Gastroesophageal sphincter (tissue), 4 donors: ENCODE results near the gene RENBP. TPM values are rescaled to one million over a fixed set of nuclear protein-coding genes. Genes with fewer than 3 reads are reported as not detected.

Experiments used
- ATAC-seq: fragments of 150-250 bp; one replicate; pipeline ENCODE4 v1.9.1; 2016; ENCODE audit warnings: mild to moderate bottlenecking, moderate library complexity
- H3K27ac ChIP-seq, 4 donors: fragments of 200-600 bp; sonication (generic) in 3 of 4; 1 replicate in 3 of 4; 2 replicates in 1 of 4; pipeline ENCODE4 v1.5.1; 2016 to 2019
- H3K27me3 ChIP-seq: fragments of 200-600 bp; sonication (generic); one replicate; pipeline ENCODE4 v1.5.1; 2019
- H3K36me3 ChIP-seq, 2 donors: fragments of 200-600 bp; sonication (generic); one replicate each; pipeline ENCODE4 v1.5.1; 2019; ENCODE audit warnings: control low read depth in 1 of 2
- H3K4me1 ChIP-seq, 3 donors: fragments of 200-600 bp; sonication (generic); 1 replicate in 2 of 3; 2 replicates in 1 of 3; pipeline ENCODE4 v1.5.1; 2016 to 2019; ENCODE audit warnings: control low read depth in 2 of 3
- H3K4me3 ChIP-seq, 2 donors: fragments of 200-600 bp; sonication (generic); one replicate each; pipeline ENCODE4 v1.5.1; 2019; ENCODE audit warnings: mild to moderate bottlenecking in 1 of 2, moderate library complexity in 1 of 2
- H3K9me3 ChIP-seq, 3 donors: fragments of 200-600 bp; sonication (generic); one replicate each; pipeline ENCODE4 v1.5.1; 2017 to 2019; ENCODE audit warnings: control low read depth in 2 of 3
- EP300 ChIP-seq: sonication (generic); formaldehyde crosslinking; IDR thresholded peaks from one replicate; pipeline ENCODE4 v1.6.1; 2017; ENCODE audit warnings: antibody characterized with exemption, mild to moderate bottlenecking
- POLR2A ChIP-seq, 2 donors: fragments of 450-650 bp; IDR thresholded peaks; one replicate each; pipeline ENCODE4 v1.6.1; 2017; ENCODE audit warnings: antibody characterized with exemption in 2 of 2, mild to moderate bottlenecking in 2 of 2, moderate library complexity in 1 of 2
- POLR2AphosphoS5 ChIP-seq: sonication (generic); formaldehyde crosslinking; IDR thresholded peaks from one replicate; pipeline ENCODE4 v1.6.1; 2017; ENCODE audit warnings: antibody characterized with exemption
- WGBS, 2 donors: methylation state at CpG; one replicate each; pipeline ENCODE4 v1.1.5; 2018; ENCODE audit warnings: low coverage in 1 of 2; 5-methylcytosine and 5-hydroxymethylcytosine counted together
- total RNA-seq, 4 donors: library from RNA; depleted of rRNA; stranded (reverse); fragments of >200 nt; gene quantifications; one replicate each; pipeline ENCODE4 v1.1.0, GENCODE V29; 2016
- TF ChIP-seq, protein P1 (sequence below), 4 experiments: fragments of 200-600 bp in 2 of 4; fragments of 450-650 bp in 2 of 4; sonication (generic) in 1 of 4; IDR thresholded peaks; one replicate each; pipeline ENCODE4 v1.5.1; 2017 to 2019; ENCODE audit warnings: antibody characterized with exemption in 4 of 4, mild to moderate bottlenecking in 2 of 4, moderate library complexity in 2 of 4

The RENBP gene
- total RNA-seq, 4 donors from 2014 or later = 8.1 to 15.0 (median 12.5) TPM

DNA sequence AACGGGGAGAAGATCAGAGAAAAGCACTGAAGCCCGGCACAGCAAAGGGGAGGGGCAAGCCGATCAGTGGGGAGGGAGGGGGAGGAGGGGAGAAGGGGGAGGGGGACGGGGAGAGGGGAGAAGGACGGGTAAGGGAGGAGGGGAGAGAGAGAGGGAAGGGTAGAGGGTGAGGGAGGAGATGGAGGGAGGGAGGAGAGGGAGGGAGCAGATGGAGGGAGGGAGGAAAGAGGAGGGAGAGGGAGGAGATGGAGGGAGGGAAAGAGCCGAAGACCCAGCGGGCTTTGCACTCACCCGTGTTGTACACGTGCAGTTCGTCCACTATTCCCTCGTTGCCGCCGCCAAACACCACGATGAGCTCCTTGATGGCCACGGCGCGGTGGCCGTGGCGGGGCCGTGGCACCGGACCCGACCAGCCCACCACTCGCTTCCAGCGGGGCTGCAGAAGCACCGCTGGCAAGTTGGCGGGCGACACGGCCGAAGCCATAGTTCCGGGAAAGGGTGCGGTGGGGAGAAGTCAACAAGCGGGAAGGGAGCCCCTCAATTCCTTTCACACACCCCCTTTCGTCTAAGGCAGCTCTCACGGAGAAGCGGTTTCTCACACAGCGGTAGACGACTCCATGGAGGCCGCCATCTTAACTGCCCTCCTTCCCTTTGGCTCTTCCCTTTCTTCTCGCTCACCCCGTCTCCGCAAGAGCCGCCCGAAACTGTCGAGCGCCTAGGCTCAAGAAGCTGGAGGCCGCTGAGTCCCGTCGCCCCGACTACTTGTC is 26.1 kb upstream of the RENBP start:
- 0 to 2% methylated on average over 5 to 12 of the region's 49 CpGs for WGBS, 2 donors
- no peak for TF ChIP-seq POLR2A (IDR thresholded peaks at IDR 0.05)
- TF ChIP-seq POLR2AphosphoS5 = no peak
- TF ChIP-seq EP300 = no peak
- TF ChIP-seq, protein P1, sequence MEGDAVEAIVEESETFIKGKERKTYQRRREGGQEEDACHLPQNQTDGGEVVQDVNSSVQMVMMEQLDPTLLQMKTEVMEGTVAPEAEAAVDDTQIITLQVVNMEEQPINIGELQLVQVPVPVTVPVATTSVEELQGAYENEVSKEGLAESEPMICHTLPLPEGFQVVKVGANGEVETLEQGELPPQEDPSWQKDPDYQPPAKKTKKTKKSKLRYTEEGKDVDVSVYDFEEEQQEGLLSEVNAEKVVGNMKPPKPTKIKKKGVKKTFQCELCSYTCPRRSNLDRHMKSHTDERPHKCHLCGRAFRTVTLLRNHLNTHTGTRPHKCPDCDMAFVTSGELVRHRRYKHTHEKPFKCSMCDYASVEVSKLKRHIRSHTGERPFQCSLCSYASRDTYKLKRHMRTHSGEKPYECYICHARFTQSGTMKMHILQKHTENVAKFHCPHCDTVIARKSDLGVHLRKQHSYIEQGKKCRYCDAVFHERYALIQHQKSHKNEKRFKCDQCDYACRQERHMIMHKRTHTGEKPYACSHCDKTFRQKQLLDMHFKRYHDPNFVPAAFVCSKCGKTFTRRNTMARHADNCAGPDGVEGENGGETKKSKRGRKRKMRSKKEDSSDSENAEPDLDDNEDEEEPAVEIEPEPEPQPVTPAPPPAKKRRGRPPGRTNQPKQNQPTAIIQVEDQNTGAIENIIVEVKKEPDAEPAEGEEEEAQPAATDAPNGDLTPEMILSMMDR (IDR thresholded peaks at IDR 0.05) = no peak
- H3K4me3 ChIP-seq = peak overlapping the region; percentile 65 to 76
- peak; percentile 9 for ATAC-seq
- H3K27ac ChIP-seq = peak overlapping the region; percentile 94 to 99 (median 98)
- no peaks in the 10 kb centered on the region for H3K9me3 ChIP-seq
- H3K27me3 ChIP-seq = no peaks in the 10 kb centered on the region
- peaks cover 2 to 63% (median 40%) of the 10 kb centered on the region in 3 donors for H3K4me1 ChIP-seq
- H3K36me3 ChIP-seq = no peaks in the 10 kb centered on the region

DNA sequence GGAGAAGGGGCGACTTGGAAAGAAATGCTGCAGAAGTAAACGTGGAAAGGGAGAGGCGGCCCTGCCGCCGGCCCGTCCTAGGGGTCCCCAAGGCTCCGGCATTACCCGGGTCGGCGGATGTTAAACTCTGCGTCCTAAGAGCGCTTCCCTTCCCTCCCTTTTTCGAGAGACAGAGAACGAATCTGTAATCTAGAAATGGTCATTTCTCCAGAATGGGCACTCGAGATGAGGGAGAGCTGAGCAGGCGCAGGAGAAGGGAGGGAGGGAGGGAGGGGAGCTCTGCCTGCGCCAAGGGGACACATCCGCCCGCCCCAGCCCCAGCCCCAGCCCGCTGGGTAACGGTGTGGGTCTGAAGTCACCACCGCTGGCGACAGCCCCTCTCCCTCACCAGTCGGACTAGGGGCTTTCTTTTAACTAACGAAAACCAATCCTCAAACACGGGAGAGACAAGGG is 25.5 kb upstream of the RENBP start:
- peaks cover 2 to 68% (median 40%) of the 10 kb centered on the region in 3 donors for H3K4me1 ChIP-seq
- H3K27me3 ChIP-seq = no peaks in the 10 kb centered on the region
- H3K4me3 ChIP-seq = peak overlapping the region; percentile 65 to 76
- TF ChIP-seq POLR2AphosphoS5 (no peak), POLR2A (IDR thresholded peaks at IDR 0.05) (no peak)
- no peaks in the 10 kb centered on the region for H3K9me3 ChIP-seq
- H3K27ac ChIP-seq = peak overlapping the region; percentile 94 to 99 (median 98)
- no peak for ATAC-seq
- no peaks in the 10 kb centered on the region for H3K36me3 ChIP-seq
- 0 to 7% methylated on average over 2 to 18 of the region's 26 CpGs for WGBS, 2 donors

DNA sequence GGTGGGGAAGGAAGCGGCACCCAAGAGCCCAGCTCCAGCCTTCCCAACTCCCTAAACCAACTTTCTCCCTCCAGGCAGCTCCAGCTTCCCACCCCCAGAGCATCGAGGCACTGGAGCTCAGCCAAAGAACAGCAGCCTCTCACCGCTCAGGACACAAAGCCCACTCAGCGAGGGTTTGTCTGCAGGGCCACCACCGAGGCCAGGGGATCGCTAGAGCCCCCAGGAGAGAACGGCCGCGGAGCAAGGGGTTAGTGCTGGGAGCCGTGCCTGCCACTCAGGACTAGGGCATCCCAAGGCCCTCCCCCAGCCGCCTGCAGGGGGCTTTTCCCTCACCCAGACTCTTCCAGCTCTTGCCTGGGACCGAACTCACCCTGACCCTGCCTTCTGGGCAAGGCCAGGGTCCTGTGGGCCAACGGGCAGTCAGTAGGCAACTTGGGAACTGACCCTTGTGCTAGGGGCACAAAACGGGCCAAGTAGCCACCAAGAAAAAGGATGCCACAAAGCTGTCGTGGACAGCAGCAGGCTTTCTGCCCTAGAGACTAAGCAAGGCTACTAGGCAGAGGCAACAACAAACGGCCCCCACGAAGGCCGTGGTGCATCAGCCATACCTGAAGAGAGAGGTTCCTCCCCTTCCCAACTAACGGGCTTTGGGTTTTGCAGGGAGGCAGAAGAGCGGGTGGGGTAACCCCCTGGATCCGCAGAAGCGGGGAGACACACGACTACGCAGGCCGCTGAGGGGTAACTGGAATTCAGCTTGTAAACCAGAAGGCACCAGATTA is 24.9 kb upstream of the RENBP start:
- ATAC-seq = no peak
- Histone ChIP-seq H3K27me3 (no peaks in the 10 kb centered on the region), H3K9me3 (no peaks in the 10 kb centered on the region), H3K4me3 (peak overlapping the region; percentile 65 to 76), H3K27ac (peak overlapping the region; percentile 94 to 99 (median 98)), H3K36me3 (peaks cover 0 to under 1% of the 10 kb centered on the region in 2 donors), H3K4me1 (peaks cover 2 to 68% (median 39%) of the 10 kb centered on the region in 3 donors)
- 27% methylated on average over 5 of the region's 25 CpGs; no CpG with 5 or more reads in 1 of the 2 donors for WGBS, 2 donors
- TF ChIP-seq POLR2AphosphoS5 (no peak), EP300 (no peak), POLR2A (IDR thresholded peaks at IDR 0.05) (no peak)
- TF ChIP-seq, protein P1 (IDR thresholded peaks at IDR 0.05) = no peak

DNA sequence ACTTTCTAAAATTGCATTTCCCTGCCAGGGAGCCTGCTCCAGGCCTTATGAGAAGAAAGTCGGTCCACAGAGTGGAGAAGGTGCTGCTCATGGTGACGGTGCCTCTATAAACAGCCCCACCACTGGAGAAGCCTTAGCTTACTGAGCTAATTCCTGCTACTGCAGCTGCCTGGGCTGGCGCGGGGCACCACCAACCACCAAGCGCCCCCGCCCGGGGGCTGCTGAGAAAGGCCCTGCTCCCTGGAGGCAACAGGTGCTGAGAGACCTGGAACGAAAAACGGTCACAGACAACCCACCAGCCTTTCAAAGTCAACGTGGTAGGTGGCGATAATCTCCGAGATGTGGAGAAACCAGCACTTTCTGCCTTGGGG is 24.3 kb upstream of the RENBP start:
- no peak for ATAC-seq
- Histone ChIP-seq H3K4me3 (peak overlapping the region in 1 of 2 donors; percentile 76), H3K27me3 (no peaks in the 10 kb centered on the region), H3K36me3 (peaks cover 0 to 6% of the 10 kb centered on the region in 2 donors), H3K27ac (peak overlapping the region in 3 of 4 donors; percentile 97 to 99 (median 99)), H3K4me1 (peaks cover 2 to 64% (median 36%) of the 10 kb centered on the region in 3 donors), H3K9me3 (no peaks in the 10 kb centered on the region)
- TF ChIP-seq POLR2AphosphoS5 = no peak
- TF ChIP-seq POLR2A (IDR thresholded peaks at IDR 0.05) = no peak
- TF ChIP-seq, protein P1 (IDR thresholded peaks at IDR 0.05) = no peak
- no peak for TF ChIP-seq EP300
- WGBS, 2 donors = 37% methylated on average over 2 of the region's 12 CpGs; no CpG with 5 or more reads in 1 of the 2 donors

DNA sequence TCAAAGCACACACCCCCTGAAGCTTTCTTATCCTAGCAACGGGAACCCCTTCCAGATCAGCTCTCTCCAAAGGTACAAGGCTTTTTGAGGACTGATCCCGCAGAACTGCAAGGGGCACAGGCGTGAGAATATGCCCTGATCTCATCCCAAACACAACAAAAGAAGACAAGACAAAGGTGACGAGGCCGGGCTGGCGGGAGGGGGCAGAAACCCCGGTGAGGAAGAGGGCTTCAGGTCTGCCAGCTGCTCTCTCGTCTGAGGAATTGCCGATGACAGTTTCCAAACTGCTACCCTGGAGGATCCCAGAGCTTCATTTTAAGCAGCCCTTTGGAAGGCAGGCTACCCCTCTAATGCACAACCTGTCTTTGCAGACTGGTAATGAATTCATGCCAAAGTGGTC is 23.8 kb upstream of the RENBP start:
- Histone ChIP-seq H3K4me3 (peak overlapping the region in 1 of 2 donors; percentile 76), H3K27me3 (no peaks in the 10 kb centered on the region), H3K4me1 (peaks cover 2 to 59% (median 34%) of the 10 kb centered on the region in 3 donors), H3K9me3 (no peaks in the 10 kb centered on the region), H3K36me3 (peaks cover 0 to 11% of the 10 kb centered on the region in 2 donors), H3K27ac (peak overlapping the region in 3 of 4 donors; percentile 97 to 99 (median 99))
- WGBS, 2 donors = 92% methylated on average over 6 of the region's 9 CpGs; no CpG with 5 or more reads in 1 of the 2 donors
- TF ChIP-seq EP300 (no peak), POLR2A (IDR thresholded peaks at IDR 0.05) (no peak), POLR2AphosphoS5 (no peak)
- TF ChIP-seq, protein P1 (IDR thresholded peaks at IDR 0.05) = no peak
- ATAC-seq = no peak
